Upper lobe of left lung (tissue), 4 donors: ENCODE data around the gene SPTY2D1.

ENCODE experiments used
- CTCF ChIP-seq, 6 experiments: fragments of 450-650 bp in 4 of 6; fragments of 200-600 bp in 2 of 6; sonication (generic) in 2 of 6; IDR thresholded peaks; one replicate each; pipeline ENCODE4 v1.5.1; 2016 to 2019; ENCODE audit warnings: antibody characterized with exemption in 6 of 6
- EP300 ChIP-seq, 4 donors: sonication (generic); formaldehyde crosslinking; IDR thresholded peaks; one replicate each; pipeline ENCODE4 v1.5.1; 2017; ENCODE audit warnings: antibody characterized with exemption in 4 of 4, control low read depth in 2 of 4
- POLR2A ChIP-seq, 4 donors: fragments of 450-650 bp; IDR thresholded peaks; one replicate each; pipeline ENCODE4 v1.5.1; 2016 to 2017; ENCODE audit warnings: antibody characterized with exemption in 4 of 4, mild to moderate bottlenecking in 2 of 4
- POLR2AphosphoS5 ChIP-seq, 2 donors: sonication (generic); formaldehyde crosslinking; IDR thresholded peaks; one replicate each; pipeline ENCODE4 v1.5.1; 2017; ENCODE audit warnings: antibody characterized with exemption in 2 of 2

GRCh38 chr11:18657673-18658072 lies 23.5 kb upstream of the SPTY2D1 start:
- TF ChIP-seq CTCF (IDR thresholded peaks at IDR 0.05) (no peak), POLR2A (IDR thresholded peaks at IDR 0.05) (no peak), POLR2AphosphoS5 (IDR thresholded peaks at IDR 0.05) (no peak), EP300 (IDR thresholded peaks at IDR 0.05) (no peak)
